H1 (cell line): Measurements from ENCODE around the gene KCNAB2. TPM values are rescaled to one million over a fixed set of nuclear protein-coding genes. Genes with fewer than 3 reads are reported as not detected.

Source experiments
- BCL11A ChIP-seq, 2 experiments: IDR thresholded peaks; one replicate each; pipeline ENCODE4 v1.6.1; 2011; ENCODE audit warnings: low read depth in 2 of 2, low read length in 2 of 2, mild to moderate bottlenecking in 2 of 2
- CEBPB ChIP-seq: IDR thresholded peaks from 2 replicates; pipeline ENCODE4 v1.6.1; 2012; ENCODE audit warnings: low read depth, low read length
- CHD7 ChIP-seq: fragments of 300-600 bp; sonication (generic); IDR thresholded peaks from 2 replicates; pipeline ENCODE4 v1.7.1; 2012; ENCODE audit warnings: low read length, moderate library complexity, mild to moderate bottlenecking, inconsistent platforms; ENCODE audit not compliant: insufficient replicate concordance
- POLR2A ChIP-seq, 2 experiments: IDR thresholded peaks; 1 replicate in 1 of 2; 2 replicates in 1 of 2; pipeline ENCODE4 v1.6.1; 2011; ENCODE audit warnings: low read depth in 2 of 2, low read length in 2 of 2, mild to moderate bottlenecking in 2 of 2; ENCODE audit errors: control extremely low read depth in 1 of 2
- SIRT6 ChIP-seq: IDR thresholded peaks from one replicate; pipeline ENCODE4 v1.7.1; 2012; ENCODE audit warnings: low read length, inconsistent platforms
- SP1 ChIP-seq: IDR thresholded peaks from 2 replicates; pipeline ENCODE4 v1.6.1; 2011; ENCODE audit warnings: low read depth, low read length
- SP2 ChIP-seq: IDR thresholded peaks from 2 replicates; pipeline ENCODE4 v1.6.1; 2012; ENCODE audit warnings: mild to moderate bottlenecking, low read length, inconsistent platforms
- TBP ChIP-seq: IDR thresholded peaks from 2 replicates; pipeline ENCODE4 v1.6.1; 2011; ENCODE audit warnings: low read depth, low read length, improper control_type of control experiment
- polyA plus RNA-seq, 7 experiments: library from polyadenylated mRNA; depleted of rRNA in 3 of 7; stranded (reverse) in 5 of 7; unstranded in 2 of 7; fragments of >200 nt in 5 of 7; fragments of 200-250 nt in 2 of 7; gene quantifications; 1 replicate in 5 of 7; 2 replicates in 1 of 7; 4 replicates in 1 of 7; pipeline versions ENCODE4 v1.2.1 to v1.2.3, GENCODE V29; 2011 to 2013; ENCODE audit warnings: missing spikeins in 2 of 7, mixed read lengths in 2 of 7
- total RNA-seq: library from RNA; stranded (reverse); fragmentation: NEBNext Ultra II Directional; extraction: Animal tissue kit (Norgen Biotek cat#: 25700); gene quantifications from 2 replicates; pipeline ENCODE4 v1.2.1, GENCODE V29; 2021
- TF ChIP-seq, protein P1 (sequence below), 3 experiments: IDR thresholded peaks; 1 replicate in 2 of 3; 2 replicates in 1 of 3; pipeline versions ENCODE4 v1.5.1 to v1.6.1; 2011; ENCODE audit warnings: low read length in 3 of 3, mild to moderate bottlenecking in 3 of 3, inconsistent platforms in 2 of 3, low read depth in 1 of 3, moderate library complexity in 1 of 3; ENCODE audit not compliant: insufficient read depth in 1 of 3; ENCODE audit errors: control extremely low read depth in 1 of 3

Gene KCNAB2
- total and polyA plus RNA-seq, 2 of the 8 experiments (the other 6 are each of a cell fraction or from before 2014, with no cell fraction given): 4.5 to 7.0 TPM

DNA sequence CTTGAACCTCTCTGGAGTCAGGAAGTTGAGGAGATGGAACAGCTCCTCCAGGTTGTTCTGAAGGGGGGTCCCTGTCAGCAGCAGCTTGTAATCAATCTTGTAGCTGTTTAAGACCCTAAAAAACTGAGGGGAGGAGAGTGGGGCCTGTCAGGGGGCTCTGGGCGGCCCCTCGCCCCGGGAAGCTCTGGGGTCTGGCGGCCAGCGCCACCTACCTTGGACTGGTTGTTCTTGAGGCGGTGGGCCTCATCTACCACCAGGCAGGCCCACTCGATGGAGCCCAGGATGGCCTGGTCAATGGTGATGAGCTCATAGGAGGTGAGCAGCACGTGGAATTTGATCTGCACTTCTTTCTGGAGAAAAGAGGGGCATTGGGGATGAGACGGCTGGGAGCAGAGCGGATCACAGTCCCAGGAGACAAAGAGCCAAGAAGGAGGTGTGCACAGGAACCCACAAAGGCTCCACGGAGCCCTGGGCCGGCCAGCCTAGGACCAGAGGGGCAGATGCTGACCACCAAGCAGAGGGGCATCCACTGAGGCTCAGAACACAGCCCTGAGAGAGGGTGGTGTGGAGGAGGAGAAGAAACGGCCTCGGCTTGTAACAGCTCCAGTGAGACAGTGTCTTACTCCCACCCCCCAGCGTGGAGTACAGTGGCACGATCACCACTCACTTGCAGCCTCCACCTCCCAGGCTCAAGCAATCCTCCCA, 91.0 kb downstream of the KCNAB2 start (continued):
- TF ChIP-seq, protein P1, sequence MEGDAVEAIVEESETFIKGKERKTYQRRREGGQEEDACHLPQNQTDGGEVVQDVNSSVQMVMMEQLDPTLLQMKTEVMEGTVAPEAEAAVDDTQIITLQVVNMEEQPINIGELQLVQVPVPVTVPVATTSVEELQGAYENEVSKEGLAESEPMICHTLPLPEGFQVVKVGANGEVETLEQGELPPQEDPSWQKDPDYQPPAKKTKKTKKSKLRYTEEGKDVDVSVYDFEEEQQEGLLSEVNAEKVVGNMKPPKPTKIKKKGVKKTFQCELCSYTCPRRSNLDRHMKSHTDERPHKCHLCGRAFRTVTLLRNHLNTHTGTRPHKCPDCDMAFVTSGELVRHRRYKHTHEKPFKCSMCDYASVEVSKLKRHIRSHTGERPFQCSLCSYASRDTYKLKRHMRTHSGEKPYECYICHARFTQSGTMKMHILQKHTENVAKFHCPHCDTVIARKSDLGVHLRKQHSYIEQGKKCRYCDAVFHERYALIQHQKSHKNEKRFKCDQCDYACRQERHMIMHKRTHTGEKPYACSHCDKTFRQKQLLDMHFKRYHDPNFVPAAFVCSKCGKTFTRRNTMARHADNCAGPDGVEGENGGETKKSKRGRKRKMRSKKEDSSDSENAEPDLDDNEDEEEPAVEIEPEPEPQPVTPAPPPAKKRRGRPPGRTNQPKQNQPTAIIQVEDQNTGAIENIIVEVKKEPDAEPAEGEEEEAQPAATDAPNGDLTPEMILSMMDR (IDR thresholded peaks at IDR 0.05; ENCODE audit: control extremely low read depth in 1 of 3, insufficient read depth in 1 of 3, low read depth in 1 of 3, low read length in 3 of 3): no peak
- TF ChIP-seq POLR2A (IDR thresholded peaks at IDR 0.05; ENCODE audit: control extremely low read depth in 1 of 2, low read depth in 2 of 2, low read length in 2 of 2) (no peak), SP2 (no peak), CEBPB (no peak), SIRT6 (no peak), BCL11A (IDR thresholded peaks at IDR 0.05; ENCODE audit: low read depth in 2 of 2, low read length in 2 of 2) (no peak), CHD7 (no peak), SP1 (no peak), TBP (no peak)
